ENCODE results near the gene TXK. TPM values are rescaled to one million over a fixed set of nuclear protein-coding genes. Genes with fewer than 3 reads are reported as not detected.
A peak's percentile ranks its signal among the peaks of the same experiment; 100 is the strongest.

TXK gene
- total RNA-seq, 1 experiment from 2014 or later = 0.39 TPM

DNA sequence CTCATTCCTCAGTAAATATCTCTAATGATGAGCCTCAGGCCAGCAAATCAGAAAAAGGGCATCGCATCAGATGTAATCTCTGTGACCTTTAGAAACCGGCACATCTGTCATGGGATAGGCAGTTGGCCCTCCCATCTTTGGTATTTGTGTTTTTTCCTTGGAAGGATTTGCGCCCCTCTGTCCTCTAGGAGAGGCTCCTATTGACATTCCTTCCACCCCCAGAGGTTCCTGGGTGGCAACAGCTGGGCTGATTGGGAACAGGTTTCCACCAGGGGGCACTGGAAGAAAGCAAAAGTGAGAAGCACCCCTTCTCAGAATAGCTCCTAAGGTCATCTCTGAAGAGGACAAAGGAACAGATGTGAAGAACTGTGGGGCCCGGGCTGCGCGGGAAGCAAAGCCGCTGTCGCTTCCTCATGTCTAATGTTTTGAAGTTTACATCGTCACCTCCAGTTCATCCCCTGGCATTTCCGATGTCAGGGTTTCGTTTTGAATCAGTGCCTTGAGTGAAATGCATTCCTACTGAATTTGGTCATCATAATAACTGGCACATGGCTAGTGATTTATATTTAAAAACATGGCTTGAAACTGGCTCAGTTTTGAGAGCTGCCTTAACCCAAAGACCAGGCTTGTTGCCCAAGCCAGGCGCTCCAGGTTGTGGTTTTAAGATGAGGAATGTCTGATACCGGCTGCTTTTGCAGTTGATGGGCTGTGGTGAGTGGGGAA is 6.2 kb downstream of the TXK start:
- Mint-ChIP-seq H3K27ac (peak overlapping the region; percentile 89 to 98 (median 97)), H3K27me3 (ENCODE audit: low read depth) (peaks cover 2% of the 10 kb centered on the region; the same call in 1 of the 2 replicates), H3K4me3 (peak overlapping the region; percentile 36 to 41; a peak in 4 of 5 replicates), H3K9me3 (no peaks in the 10 kb centered on the region), H3K36me3 (ENCODE audit: insufficient read depth in 1 of 3, low read depth in 3 of 3) (no peaks in the 10 kb centered on the region; a peak in 1 of 7 replicates), H3K4me1 (peaks cover 47 to 64% of the 10 kb centered on the region in 2 experiments)
- H2AFZ ChIP-seq (ENCODE audit: low read length) = no peak overlapping the region
- H3K4ac ChIP-seq (ENCODE audit: low read depth, low read length) = no peak overlapping the region
- H3K23me2 ChIP-seq (ENCODE audit: insufficient read length, low read depth, low read length, poor library complexity, severe bottlenecking) = no peaks in the 10 kb centered on the region
- no peak overlapping the region for H3K23ac ChIP-seq (ENCODE audit: insufficient read length, low read depth, low read length)
- no peaks in the 10 kb centered on the region for H3K9me3 ChIP-seq (ENCODE audit: control insufficient read depth, low read depth, low read length)
- no peaks in the 10 kb centered on the region for H4K20me1 ChIP-seq (ENCODE audit: control insufficient read depth, insufficient read depth, insufficient read length)
- no CpG with 5 or more reads among the region's 13 CpGs for WGBS (ENCODE audit: extremely low coverage, insufficient read length, low lambda C conversion rate)
- peak overlapping the region; percentile 44 for H3K4me2 ChIP-seq (ENCODE audit: insufficient read depth, insufficient read length, low read length)
- H2BK5ac ChIP-seq (ENCODE audit: insufficient read length, low read length) = no peak overlapping the region
- H2BK12ac ChIP-seq (ENCODE audit: insufficient read length, low read depth, low read length) = no peak overlapping the region
- H3K56ac ChIP-seq (ENCODE audit: insufficient read length, low read depth, low read length) = no peak overlapping the region
- no peak overlapping the region for H2BK15ac ChIP-seq (ENCODE audit: low read depth, low read length)
- H2AK5ac ChIP-seq (ENCODE audit: insufficient read length, low read length) = no peak overlapping the region
- H2BK20ac ChIP-seq (ENCODE audit: low read depth, low read length, poor library complexity, severe bottlenecking) = no peak overlapping the region
- H4K8ac ChIP-seq (replicated peaks; ENCODE audit: insufficient read length, low read depth, low read length) = no peak overlapping the region
- no peak overlapping the region for H4K91ac ChIP-seq (ENCODE audit: insufficient read length, low read depth, low read length)
- H3K79me2 ChIP-seq (ENCODE audit: insufficient read depth, low read length) = no peaks in the 10 kb centered on the region
- no peak overlapping the region for H4K5ac ChIP-seq (ENCODE audit: insufficient read length, low read depth, low read length)
- DNase-seq = peak; percentile 91
- H3K4me1 ChIP-seq (ENCODE audit: insufficient read depth, low read length) = peaks cover 3% of the 10 kb centered on the region; the same call in 1 of the 2 replicates
- no peaks in the 10 kb centered on the region for H3K27me3 ChIP-seq (ENCODE audit: insufficient read depth, low read length)
- H3T11ph ChIP-seq (ENCODE audit: low read length) = no peak overlapping the region
- no peak overlapping the region for H3K9ac ChIP-seq (ENCODE audit: extremely low read depth, insufficient read length, low read length)
- no peak overlapping the region for H2BK120ac ChIP-seq (ENCODE audit: low read depth, low read length, poor library complexity, severe bottlenecking)
- H3K79me1 ChIP-seq (ENCODE audit: insufficient read depth, low read depth, low read length, poor library complexity, severe bottlenecking) = no peaks in the 10 kb centered on the region
- peak overlapping the region; percentile 26; the same call in 1 of the 2 replicates for H3K14ac ChIP-seq (ENCODE audit: insufficient read depth, low read length)
- TF ChIP-seq, protein P1, sequence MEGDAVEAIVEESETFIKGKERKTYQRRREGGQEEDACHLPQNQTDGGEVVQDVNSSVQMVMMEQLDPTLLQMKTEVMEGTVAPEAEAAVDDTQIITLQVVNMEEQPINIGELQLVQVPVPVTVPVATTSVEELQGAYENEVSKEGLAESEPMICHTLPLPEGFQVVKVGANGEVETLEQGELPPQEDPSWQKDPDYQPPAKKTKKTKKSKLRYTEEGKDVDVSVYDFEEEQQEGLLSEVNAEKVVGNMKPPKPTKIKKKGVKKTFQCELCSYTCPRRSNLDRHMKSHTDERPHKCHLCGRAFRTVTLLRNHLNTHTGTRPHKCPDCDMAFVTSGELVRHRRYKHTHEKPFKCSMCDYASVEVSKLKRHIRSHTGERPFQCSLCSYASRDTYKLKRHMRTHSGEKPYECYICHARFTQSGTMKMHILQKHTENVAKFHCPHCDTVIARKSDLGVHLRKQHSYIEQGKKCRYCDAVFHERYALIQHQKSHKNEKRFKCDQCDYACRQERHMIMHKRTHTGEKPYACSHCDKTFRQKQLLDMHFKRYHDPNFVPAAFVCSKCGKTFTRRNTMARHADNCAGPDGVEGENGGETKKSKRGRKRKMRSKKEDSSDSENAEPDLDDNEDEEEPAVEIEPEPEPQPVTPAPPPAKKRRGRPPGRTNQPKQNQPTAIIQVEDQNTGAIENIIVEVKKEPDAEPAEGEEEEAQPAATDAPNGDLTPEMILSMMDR (conservative IDR thresholded peaks at IDR 0.05) = peak; percentile 87
- H3K27ac ChIP-seq (ENCODE audit: insufficient read length, low read depth, low read length) = peak overlapping the region; percentile 58
- peak overlapping the region; percentile 18 for H3K18ac ChIP-seq (ENCODE audit: insufficient read length, low read depth, low read length)

All from H9 (cell line).